ENCODE results near the gene MRPL34. TPM values are rescaled to one million over a fixed set of nuclear protein-coding genes. Genes with fewer than 3 reads are reported as not detected.
"Not testable (repeated sequence)": the region's sequence is repeated elsewhere in the genome, so short reads cannot be mapped to it uniquely, and the experiment has no call there.

The MRPL34 gene
- total RNA-seq, 2 donors from 2014 or later, result 47.0 to 47.1 TPM

GRCh38 chr19:17274892-17275291 lies 30.8 kb upstream of the MRPL34 start:
- not testable (repeated sequence) for ATAC-seq; H3K4me3 Mint-ChIP-seq; H3K27ac Mint-ChIP-seq; H3K36me3 Mint-ChIP-seq (ENCODE audit: low read depth); H3K27me3 Mint-ChIP-seq; H3K4me1 Mint-ChIP-seq; DNase-seq; H3K9me3 ChIP-seq (ENCODE audit: control insufficient read depth, low read length, poor library complexity, severe bottlenecking)

- Mint-ChIP-seq H3K27ac (no peak overlapping the region), H3K36me3 (ENCODE audit: low read depth) (no peaks in the 10 kb centered on the region), H3K27me3 (no peaks in the 10 kb centered on the region), H3K4me1 (no peaks in the 10 kb centered on the region), H3K4me3 (no peak overlapping the region)
- H3K9me3 ChIP-seq (ENCODE audit: control insufficient read depth, low read length, poor library complexity, severe bottlenecking), result no peaks in the 10 kb centered on the region
- ATAC-seq (no peak), DNase-seq (no peak)
These were observed 30.1 kb upstream of the MRPL34 start for GRCh38 chr19:17275441-17276175.

- Mint-ChIP-seq H3K27me3 (no peaks in the 10 kb centered on the region), H3K4me3 (no peak overlapping the region), H3K4me1 (peaks cover 5% of the 10 kb centered on the region), H3K27ac (no peak overlapping the region), H3K36me3 (ENCODE audit: low read depth) (no peaks in the 10 kb centered on the region)
- no peaks in the 10 kb centered on the region for H3K9me3 ChIP-seq (ENCODE audit: control insufficient read depth, low read length, poor library complexity, severe bottlenecking)
- no peak for DNase-seq
- no peak for ATAC-seq
These were observed 26.2 kb upstream of the MRPL34 start for GRCh38 chr19:17279436-17279835.

GRCh38 chr19:17281391-17282304 lies 24.0 kb upstream of the MRPL34 start, which contains the start of gene ANKLE1:
Gene ANKLE1 (plus strand): TSS chr19:17281901. CDS start chr19:17281921, 20 bp downstream.
- DNase-seq (no peak), ATAC-seq (peak; percentile 16)
- peak within 1 kb of the TSS; percentile 89 for H3K4me3 Mint-ChIP-seq
- H3K27me3 Mint-ChIP-seq, result no peaks in the 10 kb centered on the region
- H3K4me1 Mint-ChIP-seq, result peaks cover 5% of the 10 kb centered on the region
- H3K9me3 ChIP-seq (ENCODE audit: control insufficient read depth, low read length, poor library complexity, severe bottlenecking), result no peaks in the 10 kb centered on the region
- no peak within 1 kb of the TSS for H3K27ac Mint-ChIP-seq
- H3K36me3 Mint-ChIP-seq (ENCODE audit: low read depth), result no peaks in the 10 kb centered on the region

GRCh38 chr19:17282488-17283125 lies 23.1 kb upstream of the MRPL34 start:
- Mint-ChIP-seq H3K36me3 (ENCODE audit: low read depth) (no peaks in the 10 kb centered on the region), H3K4me3 (peak overlapping the region; percentile 89), H3K27ac (no peak overlapping the region), H3K4me1 (peaks cover 5% of the 10 kb centered on the region), H3K27me3 (no peaks in the 10 kb centered on the region)
- ATAC-seq (peak; percentile 97), DNase-seq (peak; percentile 63 to 69 (median 65))
- H3K9me3 ChIP-seq (ENCODE audit: control insufficient read depth, low read length, poor library complexity, severe bottlenecking), result no peaks in the 10 kb centered on the region

GRCh38 chr19:17283504-17283996 lies 22.1 kb upstream of the MRPL34 start:
- no peak for DNase-seq
- H3K4me1 Mint-ChIP-seq, result peaks cover 5% of the 10 kb centered on the region
- no peak for ATAC-seq
- no peaks in the 10 kb centered on the region for H3K36me3 Mint-ChIP-seq (ENCODE audit: low read depth)
- H3K27ac Mint-ChIP-seq, result no peak overlapping the region
- H3K4me3 Mint-ChIP-seq, result no peak overlapping the region
- H3K27me3 Mint-ChIP-seq, result no peaks in the 10 kb centered on the region
- no peaks in the 10 kb centered on the region for H3K9me3 ChIP-seq (ENCODE audit: control insufficient read depth, low read length, poor library complexity, severe bottlenecking)

- H3K9me3 ChIP-seq (ENCODE audit: control insufficient read depth, low read length, poor library complexity, severe bottlenecking), result no peaks in the 10 kb centered on the region
- H3K27me3 Mint-ChIP-seq, result no peaks in the 10 kb centered on the region
- H3K4me1 Mint-ChIP-seq, result peaks cover 5% of the 10 kb centered on the region
- DNase-seq, result no peak
- H3K27ac Mint-ChIP-seq, result no peak overlapping the region
- no peaks in the 10 kb centered on the region for H3K36me3 Mint-ChIP-seq (ENCODE audit: low read depth)
- ATAC-seq, result no peak
- no peak overlapping the region for H3K4me3 Mint-ChIP-seq
These were observed 20.1 kb upstream of the MRPL34 start for GRCh38 chr19:17285415-17286135.

GRCh38 chr19:17286263-17286662 lies 19.4 kb upstream of the MRPL34 start:
- DNase-seq, result no peak
- no peak overlapping the region for H3K4me3 Mint-ChIP-seq
- peaks cover 5% of the 10 kb centered on the region for H3K4me1 Mint-ChIP-seq
- H3K27me3 Mint-ChIP-seq, result no peaks in the 10 kb centered on the region
- no peaks in the 10 kb centered on the region for H3K9me3 ChIP-seq (ENCODE audit: control insufficient read depth, low read length, poor library complexity, severe bottlenecking)
- no peak overlapping the region for H3K27ac Mint-ChIP-seq
- H3K36me3 Mint-ChIP-seq (ENCODE audit: low read depth), result no peaks in the 10 kb centered on the region
- no peak for ATAC-seq

GRCh38 chr19:17286752-17287151 lies 18.9 kb upstream of the MRPL34 start:
- peaks cover 5% of the 10 kb centered on the region for H3K4me1 Mint-ChIP-seq
- ATAC-seq (no peak), DNase-seq (no peak)
- no peak overlapping the region for H3K27ac Mint-ChIP-seq
- H3K4me3 Mint-ChIP-seq, result no peak overlapping the region
- no peaks in the 10 kb centered on the region for H3K36me3 Mint-ChIP-seq (ENCODE audit: low read depth)
- no peaks in the 10 kb centered on the region for H3K9me3 ChIP-seq (ENCODE audit: control insufficient read depth, low read length, poor library complexity, severe bottlenecking)
- no peaks in the 10 kb centered on the region for H3K27me3 Mint-ChIP-seq

GRCh38 chr19:17289489-17289888 lies 16.2 kb upstream of the MRPL34 start:
- H3K9me3 ChIP-seq (ENCODE audit: control insufficient read depth, low read length, poor library complexity, severe bottlenecking), result no peaks in the 10 kb centered on the region
- Mint-ChIP-seq H3K4me3 (no peak overlapping the region), H3K4me1 (peaks cover 5% of the 10 kb centered on the region), H3K36me3 (ENCODE audit: low read depth) (no peaks in the 10 kb centered on the region), H3K27ac (no peak overlapping the region), H3K27me3 (no peaks in the 10 kb centered on the region)
- no peak for ATAC-seq
- DNase-seq, result no peak

- H3K36me3 Mint-ChIP-seq (ENCODE audit: low read depth), result no peaks in the 10 kb centered on the region
- peaks cover 5% of the 10 kb centered on the region for H3K4me1 Mint-ChIP-seq
- peak; percentile 70 to 79 (median 77) for DNase-seq
- H3K9me3 ChIP-seq (ENCODE audit: control insufficient read depth, low read length, poor library complexity, severe bottlenecking), result no peaks in the 10 kb centered on the region
- peak overlapping the region; percentile 90 for H3K4me3 Mint-ChIP-seq
- H3K27me3 Mint-ChIP-seq, result no peaks in the 10 kb centered on the region
- peak overlapping the region; percentile 51 for H3K27ac Mint-ChIP-seq
- ATAC-seq, result peak; percentile 98
These were observed 13.2 kb upstream of the MRPL34 start for GRCh38 chr19:17292301-17293074.

- DNase-seq (no peak), ATAC-seq (no peak)
- H3K9me3 ChIP-seq (ENCODE audit: control insufficient read depth, low read length, poor library complexity, severe bottlenecking), result no peaks in the 10 kb centered on the region
- no peak overlapping the region for H3K4me3 Mint-ChIP-seq
- H3K27me3 Mint-ChIP-seq, result no peaks in the 10 kb centered on the region
- H3K27ac Mint-ChIP-seq, result no peak overlapping the region
- H3K4me1 Mint-ChIP-seq, result peaks cover 5% of the 10 kb centered on the region
- H3K36me3 Mint-ChIP-seq (ENCODE audit: low read depth), result no peaks in the 10 kb centered on the region
These were observed 12.1 kb upstream of the MRPL34 start for GRCh38 chr19:17293605-17294004.

Data from T-helper 17 cell (primary cell).